ENCODE results near the gene RMC1. TPM values are rescaled to one million over a fixed set of nuclear protein-coding genes. Genes with fewer than 3 reads are reported as not detected.

RMC1 gene
- total RNA-seq, 1 experiment from 2014 or later: 38.4 TPM

DNA sequence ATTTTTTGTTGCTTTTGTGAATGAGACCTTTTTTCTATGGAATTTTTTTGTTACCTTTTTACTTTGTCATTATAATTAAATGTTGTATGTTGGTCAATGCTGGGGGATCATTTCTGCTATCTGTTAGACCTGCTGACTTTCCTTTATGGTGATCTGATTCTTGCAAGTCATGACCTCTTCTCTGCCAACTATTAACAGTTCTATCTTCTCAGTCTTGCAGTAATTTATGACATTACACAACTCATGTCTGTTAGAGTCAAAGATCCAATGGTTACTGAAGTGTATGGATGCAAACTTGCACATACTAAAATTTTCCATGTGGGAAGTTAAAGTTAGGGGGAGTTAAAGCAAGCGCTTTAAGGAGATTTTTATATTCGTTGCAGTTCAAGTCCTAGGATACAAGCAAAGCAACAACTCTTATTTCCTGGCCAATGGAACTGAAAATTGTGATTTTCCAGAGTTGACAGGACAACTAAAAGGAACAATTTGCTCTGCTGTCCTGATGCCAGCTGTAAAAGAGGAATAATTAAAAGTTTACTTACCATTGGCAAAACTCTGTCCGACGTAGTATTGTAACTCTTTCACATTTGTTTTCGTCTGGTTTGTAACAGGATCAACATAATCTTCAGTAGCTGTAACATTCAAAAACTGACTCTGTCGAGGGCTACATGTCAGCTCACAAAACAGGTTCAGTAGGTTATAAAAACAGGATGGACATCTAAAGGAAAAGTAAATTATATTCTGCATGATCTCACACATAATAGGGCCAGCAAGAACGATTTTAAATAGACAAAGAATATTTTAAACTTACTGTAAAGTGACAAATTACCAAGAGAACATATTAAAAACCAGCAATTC, 65.2 kb downstream of the RMC1 start:
- Histone ChIP-seq H3K4me2 (ENCODE audit: low read length) (no peak overlapping the region), H3K9ac (ENCODE audit: low read length) (no peak overlapping the region), H4K20me1 (ENCODE audit: insufficient read depth) (no peaks in the 10 kb centered on the region), H3K9me3 (ENCODE audit: control insufficient read depth in 1 of 2, insufficient read depth in 1 of 2, low read depth in 1 of 2, low read length in 2 of 2) (no peaks in the 10 kb centered on the region), H3K79me2 (ENCODE audit: insufficient read depth, low read length) (no peaks in the 10 kb centered on the region), H3K9me2 (ENCODE audit: insufficient read depth) (no peaks in the 10 kb centered on the region), H3K4me1 (ENCODE audit: control insufficient read depth in 1 of 2, insufficient read depth in 2 of 2, low read length in 2 of 2) (no peaks in the 10 kb centered on the region), H3K4me3 (replicated peaks in 1 of 2; ENCODE audit: low read depth in 1 of 2, low read length in 2 of 2) (no peak overlapping the region), H3K36me3 (ENCODE audit: control insufficient read depth in 1 of 2, insufficient read depth in 2 of 2, low read length in 2 of 2) (peaks cover 29 to 34% of the 10 kb centered on the region in 2 experiments), H2AFZ (ENCODE audit: low read depth, low read length, poor library complexity, severe bottlenecking) (no peak overlapping the region), H3K27ac (ENCODE audit: low read depth, low read length) (no peak overlapping the region), H3K27me3 (ENCODE audit: insufficient read depth, low read length) (no peaks in the 10 kb centered on the region)
- intact Hi-C loops (cut with micrococcal nuclease): no loop called here
- no peak for TF ChIP-seq EZH2 (IDR thresholded peaks at IDR 0.05)
- no peak for TF ChIP-seq SRF (IDR thresholded peaks at IDR 0.05; ENCODE audit: low read depth)
- no peak for TF ChIP-seq SIN3A (IDR thresholded peaks at IDR 0.05; ENCODE audit: low read depth)
- no peak for TF ChIP-seq RAD21 (IDR thresholded peaks at IDR 0.05; ENCODE audit: low read depth)
- TF ChIP-seq EGR1 (IDR thresholded peaks at IDR 0.05; ENCODE audit: low read depth): no peak
- TF ChIP-seq, protein P1, sequence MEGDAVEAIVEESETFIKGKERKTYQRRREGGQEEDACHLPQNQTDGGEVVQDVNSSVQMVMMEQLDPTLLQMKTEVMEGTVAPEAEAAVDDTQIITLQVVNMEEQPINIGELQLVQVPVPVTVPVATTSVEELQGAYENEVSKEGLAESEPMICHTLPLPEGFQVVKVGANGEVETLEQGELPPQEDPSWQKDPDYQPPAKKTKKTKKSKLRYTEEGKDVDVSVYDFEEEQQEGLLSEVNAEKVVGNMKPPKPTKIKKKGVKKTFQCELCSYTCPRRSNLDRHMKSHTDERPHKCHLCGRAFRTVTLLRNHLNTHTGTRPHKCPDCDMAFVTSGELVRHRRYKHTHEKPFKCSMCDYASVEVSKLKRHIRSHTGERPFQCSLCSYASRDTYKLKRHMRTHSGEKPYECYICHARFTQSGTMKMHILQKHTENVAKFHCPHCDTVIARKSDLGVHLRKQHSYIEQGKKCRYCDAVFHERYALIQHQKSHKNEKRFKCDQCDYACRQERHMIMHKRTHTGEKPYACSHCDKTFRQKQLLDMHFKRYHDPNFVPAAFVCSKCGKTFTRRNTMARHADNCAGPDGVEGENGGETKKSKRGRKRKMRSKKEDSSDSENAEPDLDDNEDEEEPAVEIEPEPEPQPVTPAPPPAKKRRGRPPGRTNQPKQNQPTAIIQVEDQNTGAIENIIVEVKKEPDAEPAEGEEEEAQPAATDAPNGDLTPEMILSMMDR (IDR thresholded peaks at IDR 0.05 in 2 of 3, conservative IDR thresholded peaks at IDR 0.05 in 1 of 3; ENCODE audit: borderline replicate concordance in 1 of 3, insufficient read depth in 1 of 3, low read depth in 2 of 3, low read length in 2 of 3): no peak
- TF ChIP-seq, protein P2, sequence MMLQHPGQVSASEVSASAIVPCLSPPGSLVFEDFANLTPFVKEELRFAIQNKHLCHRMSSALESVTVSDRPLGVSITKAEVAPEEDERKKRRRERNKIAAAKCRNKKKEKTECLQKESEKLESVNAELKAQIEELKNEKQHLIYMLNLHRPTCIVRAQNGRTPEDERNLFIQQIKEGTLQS (IDR thresholded peaks at IDR 0.05): no peak
- no peak for TF ChIP-seq POLR2AphosphoS5 (IDR thresholded peaks at IDR 0.05; ENCODE audit: low read depth, low read length)
- no peak for TF ChIP-seq EZH2phosphoT487 (IDR thresholded peaks at IDR 0.05; ENCODE audit: borderline replicate concordance)
- no peak for TF ChIP-seq JUND (IDR thresholded peaks at IDR 0.05)
- TF ChIP-seq, protein P3, sequence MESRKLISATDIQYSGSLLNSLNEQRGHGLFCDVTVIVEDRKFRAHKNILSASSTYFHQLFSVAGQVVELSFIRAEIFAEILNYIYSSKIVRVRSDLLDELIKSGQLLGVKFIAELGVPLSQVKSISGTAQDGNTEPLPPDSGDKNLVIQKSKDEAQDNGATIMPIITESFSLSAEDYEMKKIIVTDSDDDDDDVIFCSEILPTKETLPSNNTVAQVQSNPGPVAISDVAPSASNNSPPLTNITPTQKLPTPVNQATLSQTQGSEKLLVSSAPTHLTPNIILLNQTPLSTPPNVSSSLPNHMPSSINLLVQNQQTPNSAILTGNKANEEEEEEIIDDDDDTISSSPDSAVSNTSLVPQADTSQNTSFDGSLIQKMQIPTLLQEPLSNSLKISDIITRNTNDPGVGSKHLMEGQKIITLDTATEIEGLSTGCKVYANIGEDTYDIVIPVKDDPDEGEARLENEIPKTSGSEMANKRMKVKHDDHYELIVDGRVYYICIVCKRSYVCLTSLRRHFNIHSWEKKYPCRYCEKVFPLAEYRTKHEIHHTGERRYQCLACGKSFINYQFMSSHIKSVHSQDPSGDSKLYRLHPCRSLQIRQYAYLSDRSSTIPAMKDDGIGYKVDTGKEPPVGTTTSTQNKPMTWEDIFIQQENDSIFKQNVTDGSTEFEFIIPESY (IDR thresholded peaks at IDR 0.05; ENCODE audit: extremely low read depth, insufficient replicate concordance, low read length): no peak
- no peak for TF ChIP-seq FOSL1 (IDR thresholded peaks at IDR 0.05; ENCODE audit: low read depth)
- no peak for TF ChIP-seq CBX3 (IDR thresholded peaks at IDR 0.05; ENCODE audit: low read depth)
- TF ChIP-seq, protein P4, sequence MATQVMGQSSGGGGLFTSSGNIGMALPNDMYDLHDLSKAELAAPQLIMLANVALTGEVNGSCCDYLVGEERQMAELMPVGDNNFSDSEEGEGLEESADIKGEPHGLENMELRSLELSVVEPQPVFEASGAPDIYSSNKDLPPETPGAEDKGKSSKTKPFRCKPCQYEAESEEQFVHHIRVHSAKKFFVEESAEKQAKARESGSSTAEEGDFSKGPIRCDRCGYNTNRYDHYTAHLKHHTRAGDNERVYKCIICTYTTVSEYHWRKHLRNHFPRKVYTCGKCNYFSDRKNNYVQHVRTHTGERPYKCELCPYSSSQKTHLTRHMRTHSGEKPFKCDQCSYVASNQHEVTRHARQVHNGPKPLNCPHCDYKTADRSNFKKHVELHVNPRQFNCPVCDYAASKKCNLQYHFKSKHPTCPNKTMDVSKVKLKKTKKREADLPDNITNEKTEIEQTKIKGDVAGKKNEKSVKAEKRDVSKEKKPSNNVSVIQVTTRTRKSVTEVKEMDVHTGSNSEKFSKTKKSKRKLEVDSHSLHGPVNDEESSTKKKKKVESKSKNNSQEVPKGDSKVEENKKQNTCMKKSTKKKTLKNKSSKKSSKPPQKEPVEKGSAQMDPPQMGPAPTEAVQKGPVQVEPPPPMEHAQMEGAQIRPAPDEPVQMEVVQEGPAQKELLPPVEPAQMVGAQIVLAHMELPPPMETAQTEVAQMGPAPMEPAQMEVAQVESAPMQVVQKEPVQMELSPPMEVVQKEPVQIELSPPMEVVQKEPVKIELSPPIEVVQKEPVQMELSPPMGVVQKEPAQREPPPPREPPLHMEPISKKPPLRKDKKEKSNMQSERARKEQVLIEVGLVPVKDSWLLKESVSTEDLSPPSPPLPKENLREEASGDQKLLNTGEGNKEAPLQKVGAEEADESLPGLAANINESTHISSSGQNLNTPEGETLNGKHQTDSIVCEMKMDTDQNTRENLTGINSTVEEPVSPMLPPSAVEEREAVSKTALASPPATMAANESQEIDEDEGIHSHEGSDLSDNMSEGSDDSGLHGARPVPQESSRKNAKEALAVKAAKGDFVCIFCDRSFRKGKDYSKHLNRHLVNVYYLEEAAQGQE (IDR thresholded peaks at IDR 0.05; ENCODE audit: low read depth): no peak
- no peak for TF ChIP-seq SP1 (IDR thresholded peaks at IDR 0.05; ENCODE audit: low read depth)
- POLR2A ChIA-PET: no interaction called here
- DNase-seq (ENCODE audit: low read depth, low spot score) (no peak), ATAC-seq (no peak)
- BruUV-seq (replicated peaks): no TSS peak
- CTCF ChIA-PET: no interaction called here
- RAD21 ChIA-PET (ENCODE audit: low non-redundant PET in 1 of 2, low total read pairs in 2 of 2, uncharacterized antibody in 2 of 2, unreplicated experiment in 2 of 2): no interaction called here

All from HCT116 (cell line).